GM21367 (cell line): ENCODE results near the gene SMARCC2.

Experiments
- ATAC-seq: cut with Tn5 transposase; IDR thresholded peaks from one replicate; pipeline ENCODE4 v1.9.1; 2021; ENCODE audit not compliant: unreplicated experiment

The SMARCC2 gene

DNA sequence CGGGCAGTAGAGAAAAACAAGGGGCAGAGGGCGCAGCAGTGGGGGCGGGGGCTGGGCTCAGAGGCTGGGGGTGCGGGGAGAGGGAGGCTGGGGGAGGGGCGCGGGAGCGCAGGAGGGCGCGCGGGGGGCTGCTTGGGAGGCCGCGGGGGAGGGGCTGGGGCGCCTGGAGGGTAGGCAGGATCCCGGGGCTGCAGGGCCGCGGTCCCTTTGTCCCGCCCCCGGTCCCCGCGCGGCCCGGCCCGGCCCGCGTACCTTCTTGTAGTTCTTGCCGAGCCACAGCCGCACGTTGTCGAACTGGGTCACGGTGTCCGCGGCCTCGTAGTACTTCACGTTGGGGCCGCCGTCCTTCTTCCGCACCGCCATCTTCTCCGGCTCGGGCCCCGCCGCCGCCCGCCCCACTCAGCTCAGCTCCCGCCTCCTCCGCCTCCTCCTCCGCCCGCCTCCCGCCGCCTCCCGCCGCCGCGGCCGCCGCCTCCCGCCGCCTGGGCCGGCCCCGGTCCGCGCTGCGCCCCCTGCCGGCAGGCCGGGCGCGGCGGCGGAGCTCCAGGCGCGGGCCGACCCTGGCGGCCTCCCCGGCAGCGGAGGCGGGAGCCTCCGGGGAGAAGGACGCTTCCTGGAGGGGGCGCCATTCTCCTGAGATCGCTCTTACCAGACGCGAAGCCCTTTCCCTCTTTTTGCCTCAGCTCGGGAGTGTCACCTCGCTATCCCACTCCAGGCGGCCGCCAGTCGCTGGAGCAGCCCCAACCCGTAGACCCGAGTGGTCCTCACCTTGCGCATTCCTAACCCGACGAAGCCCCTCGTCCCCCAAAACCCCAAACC lies at the start of gene SMARCC2:
TSS of gene SMARCC2 (minus strand) at position 385 of the 819 bp plus-strand sequence. CDS start at position 363, 22 bp downstream.
- ATAC-seq = peak; percentile 47

DNA sequence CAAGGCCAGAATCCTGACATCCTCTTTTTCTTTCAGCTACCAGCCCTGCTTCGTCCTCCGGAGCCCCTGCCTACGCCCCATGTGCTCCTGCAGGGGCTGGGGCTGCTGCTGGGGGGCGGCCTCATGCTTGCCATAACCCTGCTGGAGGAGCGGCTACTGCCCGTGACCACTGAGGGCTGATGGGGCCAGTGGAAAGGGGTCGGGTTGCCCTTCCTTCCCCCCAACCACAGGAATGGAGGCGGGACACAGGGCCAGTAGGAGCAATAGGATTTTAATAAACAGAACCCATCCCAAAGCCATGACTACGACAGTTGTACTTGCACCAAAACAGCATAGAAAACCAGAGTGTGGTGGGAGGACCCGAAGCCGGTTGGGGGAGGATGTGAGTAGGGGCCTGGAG lies 48.3 kb upstream of the SMARCC2 start:
- ATAC-seq = no peak

DNA sequence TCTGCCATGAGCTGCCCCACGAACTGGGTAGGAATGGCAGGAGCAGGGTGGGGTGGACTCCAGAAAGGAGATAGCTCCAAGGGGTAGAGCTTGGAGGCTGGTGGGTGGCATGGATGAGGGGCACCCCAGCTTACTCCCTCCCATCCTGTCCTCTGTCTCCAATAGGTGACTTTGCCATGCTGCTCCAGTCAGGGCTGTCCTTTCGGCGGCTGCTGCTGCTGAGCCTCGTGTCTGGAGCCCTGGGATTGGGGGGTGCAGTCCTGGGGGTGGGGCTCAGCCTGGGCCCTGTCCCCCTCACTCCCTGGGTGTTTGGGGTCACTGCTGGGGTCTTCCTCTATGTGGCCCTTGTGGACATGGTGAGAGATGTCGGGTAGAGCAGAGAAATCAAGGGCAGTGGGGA lies 47.7 kb upstream of the SMARCC2 start:
- ATAC-seq = no peak

DNA sequence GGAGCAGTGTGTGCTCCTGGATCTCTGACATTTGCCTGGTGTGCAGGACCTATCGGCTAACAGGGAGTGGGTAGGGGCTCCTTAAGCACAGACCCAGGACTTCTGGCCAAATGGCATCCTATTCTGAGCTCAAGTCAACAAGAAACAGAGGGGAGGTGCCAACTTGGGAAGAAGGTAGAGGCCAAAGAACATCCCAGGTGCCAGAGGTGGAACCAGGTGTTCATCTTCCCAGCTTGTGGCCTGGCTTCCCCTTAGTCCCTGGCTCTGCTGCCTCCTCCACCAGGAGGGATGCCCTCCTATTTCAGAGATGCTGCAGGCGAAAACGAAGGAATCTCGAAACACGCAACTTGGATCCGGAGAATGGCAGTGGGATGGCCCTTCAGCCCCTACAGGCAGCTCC lies 46.8 kb upstream of the SMARCC2 start:
- ATAC-seq = no peak

DNA sequence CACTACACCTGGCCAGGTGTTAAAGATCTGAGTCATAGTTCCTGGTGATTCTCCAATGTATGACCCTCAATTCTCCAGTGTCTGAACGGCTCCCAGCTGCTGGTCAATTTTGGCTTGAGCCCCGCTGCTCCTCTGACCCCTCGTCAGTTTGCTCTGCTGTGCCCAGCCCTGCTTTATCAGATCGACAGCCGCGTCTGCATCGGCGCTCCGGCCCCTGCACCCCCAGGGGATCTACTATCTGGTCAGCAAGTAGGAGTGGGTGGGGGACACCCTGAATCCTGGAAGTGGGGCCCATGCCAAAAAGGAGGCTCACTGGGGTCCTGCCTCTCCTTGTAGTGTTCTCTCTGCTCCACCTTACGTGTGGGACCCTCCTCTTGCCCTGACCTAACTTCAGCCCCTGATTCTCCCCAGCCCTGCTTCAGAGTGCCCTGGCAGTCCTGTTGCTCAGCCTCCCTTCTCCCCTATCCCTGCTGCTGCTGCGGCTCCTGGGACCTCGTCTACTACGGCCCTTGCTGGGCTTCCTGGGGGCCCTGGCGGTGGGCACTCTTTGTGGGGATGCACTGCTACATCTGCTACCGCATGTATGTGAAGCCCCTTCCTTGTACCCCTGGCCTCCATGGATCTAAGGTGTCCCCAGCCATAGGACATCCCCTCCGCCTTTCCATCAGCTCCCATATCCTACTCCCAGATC lies 45.6 kb upstream of the SMARCC2 start:
- no peak for ATAC-seq

DNA sequence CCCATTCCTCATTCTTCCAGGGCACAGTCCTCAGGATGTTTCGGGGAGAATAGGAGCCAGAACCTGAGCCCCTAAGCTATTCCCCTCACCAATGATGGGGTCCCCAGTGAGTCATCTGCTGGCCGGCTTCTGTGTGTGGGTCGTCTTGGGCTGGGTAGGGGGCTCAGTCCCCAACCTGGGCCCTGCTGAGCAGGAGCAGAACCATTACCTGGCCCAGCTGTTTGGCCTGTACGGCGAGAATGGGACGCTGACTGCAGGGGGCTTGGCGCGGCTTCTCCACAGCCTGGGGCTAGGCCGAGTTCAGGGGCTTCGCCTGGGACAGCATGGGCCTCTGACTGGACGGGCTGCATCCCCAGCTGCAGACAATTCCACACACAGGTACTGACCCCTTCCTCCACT lies 41.9 kb upstream of the SMARCC2 start:
- no peak for ATAC-seq

DNA sequence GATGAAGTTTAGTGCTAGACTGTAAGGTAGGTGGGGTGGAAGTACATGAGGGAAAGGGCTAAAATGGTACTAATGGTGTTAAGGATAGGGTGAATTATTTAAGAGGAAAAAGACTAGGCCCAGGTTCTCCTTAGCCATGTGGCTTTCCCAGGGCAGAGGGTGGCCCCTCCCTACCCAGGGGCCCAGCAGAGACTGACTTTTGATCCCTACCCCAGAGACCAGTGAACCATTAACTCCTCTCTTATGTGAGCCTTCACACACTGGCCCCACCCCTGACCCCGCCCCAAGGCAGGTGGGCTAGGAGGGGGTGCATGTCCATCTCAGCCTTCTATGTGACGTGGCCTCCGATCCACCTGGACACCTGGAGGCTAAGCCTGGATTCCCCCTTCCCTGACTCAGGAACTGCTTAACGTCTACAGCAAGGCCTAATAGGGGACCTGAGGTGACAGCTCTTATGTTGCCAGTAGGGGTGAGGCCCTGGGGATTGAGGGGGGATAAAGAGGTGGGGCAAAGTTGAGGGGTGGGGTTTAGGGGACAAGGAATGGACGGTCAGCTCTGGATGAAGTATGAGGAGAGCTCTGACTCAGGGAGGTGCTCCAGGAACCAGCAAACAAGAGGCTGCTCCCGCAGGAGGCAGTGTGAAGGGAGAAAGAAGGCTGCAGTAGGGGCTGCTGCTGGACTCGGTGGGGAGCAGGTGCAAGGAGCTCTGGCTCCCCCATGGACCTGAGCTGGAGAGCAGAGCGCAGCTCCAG lies 41.3 kb upstream of the SMARCC2 start:
- ATAC-seq = no peak

DNA sequence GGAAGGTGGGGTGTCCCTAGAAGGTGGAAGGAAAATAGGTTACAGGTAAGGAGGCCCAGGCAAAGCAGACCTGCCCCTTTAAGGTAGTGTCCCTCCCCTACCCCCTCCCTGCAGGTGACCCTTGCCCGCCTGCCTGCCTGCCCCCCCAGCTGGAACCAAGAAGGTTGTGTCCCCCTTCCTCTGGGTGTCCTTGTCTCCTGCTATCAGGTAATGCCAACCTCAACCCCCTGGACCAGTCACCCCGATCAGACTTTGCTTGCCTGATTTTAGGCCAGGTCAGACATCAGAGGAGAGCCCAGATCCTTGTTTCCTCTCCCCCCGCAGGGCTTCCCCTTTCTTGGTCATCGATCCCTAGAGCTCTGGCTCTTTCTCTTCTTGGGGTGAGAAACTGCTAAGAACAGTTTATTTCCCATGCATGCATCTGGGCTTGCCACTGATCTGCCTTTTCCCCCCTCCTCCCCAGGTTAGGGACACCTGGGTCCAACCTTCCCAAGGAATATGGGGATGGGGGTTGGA lies 40.7 kb upstream of the SMARCC2 start, which contains the start of gene SLC39A5:
TSS of gene SLC39A5 (plus strand) at position 136 of the 516 bp plus-strand sequence. CDS start 1,224 bp downstream, outside the sequence.
- ATAC-seq = no peak

DNA sequence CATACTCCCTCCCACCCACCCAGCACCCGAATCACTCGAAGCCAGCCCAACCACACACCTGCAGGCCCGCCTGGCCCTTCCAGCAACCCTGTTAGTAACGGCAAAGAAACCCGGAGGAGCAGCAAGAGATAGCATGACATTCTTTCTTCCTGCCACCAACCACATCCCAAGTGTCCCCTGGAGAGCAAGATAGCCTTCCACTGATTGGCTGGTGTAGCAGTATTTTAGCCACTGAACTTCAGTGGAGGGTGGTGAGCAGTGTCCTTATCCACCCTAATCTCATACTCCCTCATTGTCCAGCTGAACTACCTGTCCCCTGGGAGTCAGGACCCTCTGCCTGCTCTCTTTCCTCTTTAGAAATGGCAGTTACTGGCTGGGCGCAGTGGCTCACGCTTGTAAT lies 39.8 kb upstream of the SMARCC2 start:
- no peak for ATAC-seq

DNA sequence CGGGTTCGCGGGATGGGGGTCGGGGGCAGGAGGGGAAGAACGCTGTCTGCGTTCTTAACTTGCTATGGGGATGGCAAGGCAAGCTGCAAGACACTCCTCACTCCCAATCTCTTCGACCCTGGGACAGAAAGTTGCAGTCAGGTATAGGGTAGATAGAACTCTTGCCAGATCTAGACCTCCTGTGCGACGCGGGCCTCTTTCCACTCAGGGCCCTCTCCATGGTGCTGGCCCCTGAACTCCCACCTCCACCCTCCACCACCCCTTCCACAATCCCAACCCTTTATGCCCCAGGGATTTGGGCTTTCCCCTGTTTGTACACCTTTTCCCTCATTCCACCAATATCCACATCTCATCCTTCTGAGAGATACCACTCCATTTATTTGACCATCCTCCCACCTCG lies 35.7 kb upstream of the SMARCC2 start:
- no peak for ATAC-seq

DNA sequence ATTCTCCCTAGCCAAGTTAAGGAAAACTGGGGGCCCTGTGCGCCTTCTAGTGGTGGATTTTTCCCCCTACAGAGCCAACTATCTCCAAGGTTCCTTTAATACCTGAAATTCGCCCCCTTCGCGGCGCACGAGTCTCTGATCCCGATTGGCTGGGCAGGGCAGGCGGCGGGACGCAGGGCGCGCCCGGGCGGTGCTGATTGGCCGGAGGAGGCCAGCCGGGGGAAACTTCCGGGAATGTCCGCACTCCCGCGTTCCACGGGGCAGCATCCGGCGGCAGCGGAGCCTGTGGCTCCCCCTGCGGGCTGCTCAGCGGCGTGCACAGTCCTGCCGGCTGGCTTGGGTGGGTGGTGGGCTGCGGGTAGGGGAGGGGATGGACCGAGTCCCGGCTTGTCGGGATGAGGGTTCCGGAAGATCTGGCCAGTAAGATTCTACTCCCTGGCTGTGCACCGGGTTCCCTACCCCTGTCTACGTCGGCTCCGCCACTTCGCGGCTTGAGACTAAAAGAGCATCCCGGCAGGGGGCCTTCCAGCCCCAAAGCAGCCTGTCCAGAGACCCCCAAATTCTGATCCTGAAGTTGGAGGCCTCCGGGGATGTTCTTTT lies 34.9 kb upstream of the SMARCC2 start, which contains the start of gene NABP2:
TSS of gene NABP2 (plus strand) at position 241 of the 600 bp plus-strand sequence. CDS start 515 bp downstream, outside the sequence.
- peak; percentile 51 for ATAC-seq

DNA sequence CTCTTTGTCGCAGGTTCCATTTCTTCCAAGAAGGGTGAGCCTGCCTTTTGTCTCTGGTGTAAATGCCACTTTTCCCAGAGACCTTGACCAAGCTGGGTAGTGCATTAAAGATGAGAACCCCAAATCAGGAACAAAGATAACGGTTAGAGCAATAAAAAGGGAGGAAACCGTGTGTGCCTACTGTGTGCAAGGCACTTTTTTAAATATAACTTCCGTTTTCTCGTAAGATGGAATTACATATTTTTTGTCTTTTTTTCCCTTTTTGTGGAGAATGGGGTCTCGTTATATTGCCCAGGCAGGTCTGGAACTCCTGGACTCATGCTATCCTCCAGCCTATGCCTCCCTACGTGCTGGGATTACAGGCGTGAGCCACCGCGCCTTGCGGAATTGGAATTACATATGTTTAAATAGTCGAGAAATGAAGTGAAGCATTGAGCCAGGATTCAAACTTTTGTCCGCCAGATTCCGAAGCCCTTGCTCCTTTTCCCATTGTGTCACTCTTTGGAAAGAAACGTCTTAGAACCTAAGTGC lies 34.4 kb upstream of the SMARCC2 start:
- no peak for ATAC-seq

DNA sequence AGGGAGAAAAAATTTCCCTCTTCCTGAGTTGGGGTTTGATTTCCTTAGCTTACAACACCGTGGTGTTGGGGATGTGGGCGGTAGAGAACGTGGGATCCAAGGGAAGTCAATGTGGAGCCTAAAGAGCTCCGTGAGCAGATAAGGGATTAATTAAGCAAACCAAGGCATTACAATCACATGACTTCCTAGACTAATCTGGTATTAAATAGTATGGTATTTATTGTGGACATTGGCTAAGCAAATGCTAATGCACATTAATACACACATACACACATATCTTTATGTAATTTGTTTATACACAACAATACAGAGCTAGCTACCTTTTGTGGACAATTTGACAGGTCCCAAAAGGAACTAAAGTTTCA lies 33.2 kb upstream of the SMARCC2 start:
- ATAC-seq = no peak

DNA sequence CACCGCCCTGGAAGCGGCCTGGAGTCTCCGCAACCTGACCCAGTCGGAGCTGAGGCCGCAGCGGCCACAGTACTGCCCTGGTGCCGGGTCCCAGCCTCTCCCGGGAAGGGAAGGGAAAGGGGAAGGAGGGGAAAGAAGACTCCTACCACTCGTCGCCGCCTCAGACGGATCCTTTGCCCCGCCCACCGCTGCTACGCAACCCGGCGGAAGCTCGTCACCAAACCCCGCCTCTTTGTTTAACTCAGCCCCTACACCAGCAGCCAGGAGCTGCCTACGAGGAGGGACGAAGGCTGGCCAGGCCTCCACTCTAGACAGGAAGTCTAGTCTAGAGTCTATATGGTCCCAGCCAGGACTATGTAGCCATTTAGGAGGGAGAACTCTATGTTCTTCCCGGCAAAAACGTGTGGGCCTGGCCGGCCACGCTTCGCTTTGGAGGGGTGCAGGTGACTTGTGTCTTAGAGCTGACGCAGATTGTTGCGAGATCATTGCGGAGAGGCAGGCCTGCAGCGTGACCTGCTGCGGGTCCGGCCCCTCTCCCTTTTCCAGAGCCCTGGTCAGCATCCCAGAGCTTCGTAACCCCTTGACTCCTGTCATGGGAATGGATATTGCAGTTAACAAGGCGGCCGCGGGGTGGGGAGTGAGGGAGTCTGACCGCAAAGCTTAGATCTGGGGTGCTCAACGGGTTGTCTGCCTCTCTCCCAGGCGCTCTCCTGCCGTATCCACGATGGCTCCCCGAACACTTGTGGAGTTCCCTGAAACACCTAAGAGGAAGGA lies 32.7 kb upstream of the SMARCC2 start, which contains the start of gene RNF41:
TSS of gene RNF41 (minus strand) at position 166 of the 774 bp plus-strand sequence. CDS start 7,875 bp downstream, outside the sequence.
- peak; percentile 67 for ATAC-seq

DNA sequence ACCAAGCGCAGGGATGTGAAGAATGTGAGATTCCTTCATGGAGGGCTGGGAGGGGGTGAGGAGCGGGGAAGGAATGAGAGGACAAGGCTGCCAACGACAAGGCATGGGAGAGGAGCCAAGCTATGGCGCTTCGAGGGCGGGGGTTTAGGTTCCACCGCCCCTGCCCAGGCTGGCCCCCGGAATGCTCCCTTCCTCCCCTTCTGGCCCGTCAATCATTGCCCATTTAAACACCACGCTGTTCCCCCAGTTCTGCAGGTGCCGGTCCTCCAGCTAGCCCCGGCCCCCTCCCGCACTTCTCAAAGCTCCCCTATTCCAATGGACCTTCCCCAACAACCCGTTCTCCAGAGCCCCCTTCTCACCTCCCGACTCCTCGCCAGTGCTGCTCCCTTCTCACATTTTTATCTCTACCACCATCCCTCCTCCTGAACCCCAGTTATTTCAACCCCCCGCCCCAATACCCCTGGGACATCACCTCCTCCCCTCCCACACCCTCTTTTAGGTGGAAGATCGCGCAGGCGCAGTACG lies 32.0 kb upstream of the SMARCC2 start:
- ATAC-seq = peak; percentile 12

DNA sequence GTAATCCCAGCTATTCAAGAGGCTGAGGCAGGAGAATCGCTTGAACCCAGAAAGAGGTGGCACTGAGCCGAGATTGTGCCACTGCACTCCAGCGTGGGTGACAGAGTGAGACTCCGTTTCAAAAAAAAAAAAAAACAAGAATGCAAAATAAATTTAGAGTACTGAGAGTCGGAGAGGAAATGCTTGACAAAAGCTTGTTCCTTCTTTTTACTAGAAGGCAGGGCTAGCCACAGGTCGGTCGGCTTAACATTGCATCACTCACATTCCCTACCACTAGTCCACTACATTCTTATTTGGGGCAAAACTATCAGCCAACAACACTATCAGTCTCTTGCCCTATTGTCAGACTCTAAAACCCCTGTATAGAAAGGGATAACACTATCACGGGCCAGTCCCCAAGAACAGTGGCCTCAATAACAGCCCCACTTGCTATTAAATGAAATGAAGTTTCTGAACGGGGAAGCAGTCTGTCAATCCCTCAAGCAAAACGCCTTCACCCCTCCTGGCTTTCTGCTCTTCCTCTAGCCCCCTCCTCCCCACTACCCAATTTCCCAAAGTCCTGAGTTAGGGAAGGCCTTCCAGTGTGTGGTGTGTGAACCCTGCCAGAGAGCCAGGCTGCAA lies 31.4 kb upstream of the SMARCC2 start:
- ATAC-seq = no peak

DNA sequence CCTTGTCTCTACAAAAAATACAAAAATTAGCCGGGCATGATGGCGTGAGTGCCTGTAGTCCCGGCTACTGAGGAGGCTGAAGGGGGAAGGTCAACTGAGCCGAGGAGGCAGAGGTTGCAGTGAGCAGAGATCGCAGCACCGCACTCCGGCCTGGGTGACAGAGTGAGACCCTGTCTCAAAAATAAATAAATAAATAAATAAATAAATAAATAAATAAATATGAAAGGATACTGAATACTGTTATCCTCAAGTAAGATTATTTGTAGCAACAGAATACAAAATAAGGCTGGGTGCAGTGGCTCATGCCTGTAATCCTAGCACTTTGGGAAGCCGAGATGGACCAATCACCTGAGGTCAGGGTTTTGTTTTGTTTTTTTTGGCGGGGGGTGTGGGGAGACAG lies 30.6 kb upstream of the SMARCC2 start:
- ATAC-seq = no peak

DNA sequence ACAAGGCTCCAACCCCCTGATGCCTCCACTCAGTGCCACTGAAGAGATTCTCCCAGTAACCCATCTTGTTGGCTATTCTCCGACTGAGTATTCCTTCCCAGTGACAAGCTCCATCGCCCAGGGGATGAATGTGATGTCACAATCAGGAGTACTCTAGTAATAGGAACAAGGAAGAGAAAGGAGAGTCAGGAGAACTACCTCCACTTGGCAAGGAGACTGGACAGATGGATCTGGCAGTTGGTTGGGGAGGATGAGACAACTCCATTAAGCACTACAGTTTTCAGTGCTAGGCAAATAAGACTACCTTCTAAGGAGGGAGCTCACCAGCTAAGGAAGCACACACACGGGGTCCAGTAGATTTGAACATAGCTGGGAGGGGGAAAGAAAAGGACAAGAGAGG lies 27.2 kb upstream of the SMARCC2 start:
- no peak for ATAC-seq

DNA sequence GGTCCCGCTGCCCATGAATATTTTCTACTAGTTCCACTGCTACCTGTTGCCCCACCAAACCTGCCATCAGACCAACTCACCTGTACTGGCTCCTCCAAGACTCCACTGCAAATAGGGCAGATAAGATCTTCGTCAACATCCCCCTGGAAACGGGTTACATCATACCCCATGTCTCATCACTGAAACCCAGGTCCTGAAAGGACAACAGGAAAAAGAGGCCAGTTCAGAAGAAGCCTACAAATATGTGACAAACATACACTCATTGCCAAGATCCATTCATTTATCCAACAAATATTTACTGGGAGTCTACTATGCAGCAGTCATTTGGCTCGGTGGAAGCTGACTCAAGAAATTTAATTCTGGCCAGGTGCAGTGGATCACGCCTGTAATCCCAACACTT lies 24.6 kb upstream of the SMARCC2 start:
- ATAC-seq = no peak
